HG03066 (cell line): ENCODE results near the gene CETP.
"Not testable (repeated sequence)": the region's sequence is repeated elsewhere in the genome, so short reads cannot be mapped to it uniquely, and the experiment has no call there.

Experiments
- ATAC-seq: cut with Tn5 transposase; IDR thresholded peaks from one replicate; pipeline ENCODE4 v1.9.1; 2021; ENCODE audit warnings: low read depth; ENCODE audit not compliant: unreplicated experiment

The CETP gene

GRCh38 chr16:56977216-56977615 lies 15.5 kb downstream of the CETP start:
- ATAC-seq = no peak

DNA sequence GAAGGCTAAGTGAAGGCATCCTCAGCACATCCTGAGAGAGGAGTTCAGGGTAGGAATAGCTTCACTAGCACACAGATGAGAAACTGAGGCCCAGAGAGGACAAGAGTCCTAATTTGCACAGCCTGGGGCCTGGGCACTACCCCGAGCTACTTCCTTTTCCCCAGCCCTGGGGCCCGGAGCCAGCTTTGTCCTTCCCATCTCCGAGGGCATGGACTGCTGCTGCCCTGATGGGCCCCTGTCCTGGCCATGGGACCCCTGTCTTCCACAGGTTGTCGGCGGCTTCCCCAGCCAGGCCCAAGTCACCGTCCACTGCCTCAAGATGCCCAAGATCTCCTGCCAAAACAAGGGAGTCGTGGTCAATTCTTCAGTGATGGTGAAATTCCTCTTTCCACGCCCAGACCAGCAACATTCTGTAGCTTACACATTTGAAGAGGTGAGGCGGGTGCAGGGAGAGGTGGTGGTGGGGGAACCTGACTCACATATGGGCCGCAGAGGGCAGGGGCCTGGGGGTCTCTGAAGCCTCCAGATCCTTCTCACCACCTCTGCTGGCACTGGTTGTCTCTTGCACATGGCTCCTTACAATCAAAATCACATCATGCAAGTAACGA lies 16.2 kb downstream of the CETP start:
- ATAC-seq = no peak

DNA sequence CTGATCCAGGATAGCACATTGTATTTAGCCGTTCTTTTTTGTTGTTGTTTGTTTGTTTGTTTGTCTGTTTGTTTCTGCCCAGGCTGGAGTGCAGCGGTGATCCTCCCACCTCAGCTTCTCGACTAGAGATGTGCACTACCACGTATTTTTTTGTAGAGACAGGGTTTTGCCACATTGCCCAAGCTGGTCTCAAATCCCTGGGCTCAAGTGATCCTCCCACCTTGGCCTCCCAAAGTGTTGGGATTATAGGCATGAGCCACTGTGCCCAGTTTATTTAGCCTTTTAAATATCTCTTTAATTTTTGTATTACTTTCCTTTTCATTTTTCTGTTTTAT lies 18.4 kb downstream of the CETP start:
- ATAC-seq = no peak

GRCh38 chr16:56980792-56981724 lies 19.3 kb downstream of the CETP start:
- no peak for ATAC-seq

DNA sequence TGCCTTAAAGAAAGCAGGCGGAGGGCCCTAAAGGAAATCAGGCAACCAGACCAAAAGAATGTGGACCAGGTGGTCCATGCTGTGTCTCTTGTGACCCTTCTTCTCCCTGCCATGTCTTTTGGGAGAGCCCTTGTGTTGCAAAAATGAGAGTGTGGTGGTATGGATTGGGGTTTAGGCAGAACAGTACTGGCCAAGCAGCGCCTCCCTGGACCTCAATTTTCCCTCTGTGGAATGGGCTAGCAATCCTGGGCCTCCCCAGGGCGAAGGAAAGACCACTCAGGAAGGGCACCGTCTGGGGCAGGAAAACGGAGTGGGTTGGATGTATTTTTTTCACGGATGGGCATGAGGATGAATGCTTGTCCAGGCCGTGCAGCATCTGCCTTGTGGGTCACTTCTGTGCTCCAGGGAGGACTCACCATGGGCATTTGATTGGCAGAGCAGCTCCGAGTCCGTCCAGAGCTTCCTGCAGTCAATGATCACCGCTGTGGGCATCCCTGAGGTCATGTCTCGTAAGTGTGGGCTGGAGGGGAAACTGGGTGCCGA lies 20.1 kb downstream of the CETP start:
- no peak for ATAC-seq

DNA sequence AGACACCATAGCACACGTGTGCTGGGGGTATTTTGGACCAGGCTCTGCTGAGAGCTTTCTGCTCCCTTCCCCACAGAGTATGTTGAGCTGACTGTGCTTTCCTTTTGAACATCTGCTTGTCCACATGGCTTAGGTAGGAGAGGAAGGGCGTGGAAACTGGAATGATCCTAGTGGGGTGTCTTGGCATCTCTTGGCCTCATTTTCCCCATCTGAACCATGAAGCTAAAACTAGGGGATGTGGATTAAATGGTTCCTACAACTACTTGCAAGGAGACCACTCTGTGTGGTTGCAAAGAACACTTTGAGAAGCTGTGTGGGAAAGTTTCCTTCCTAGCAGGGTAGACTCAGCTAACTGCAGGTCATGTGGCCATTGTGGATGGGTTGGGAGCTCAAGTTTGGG lies 20.9 kb downstream of the CETP start:
- no peak for ATAC-seq

GRCh38 chr16:56983211-56983751 lies 21.5 kb downstream of the CETP start:
- ATAC-seq = no peak

DNA sequence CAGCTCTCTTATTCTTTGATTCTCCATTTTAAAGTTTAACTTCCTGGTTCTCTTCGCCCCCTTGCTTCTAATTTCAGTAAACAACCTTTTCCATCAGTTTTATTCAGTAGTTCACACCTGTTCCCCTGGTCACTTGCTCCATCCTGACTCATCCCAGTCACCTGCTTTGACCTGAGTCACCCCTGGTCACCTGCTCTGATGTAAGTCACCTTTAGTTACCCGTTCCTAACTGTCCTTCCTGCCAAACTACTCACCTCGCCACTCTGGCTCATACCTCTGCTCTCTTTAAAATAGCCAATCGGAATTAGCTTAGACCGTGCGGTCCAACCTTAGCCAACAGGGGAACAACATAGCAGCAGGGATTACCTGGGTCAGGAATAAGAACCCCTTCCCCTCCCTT lies 22.9 kb downstream of the CETP start:
- ATAC-seq = no peak

GRCh38 chr16:56985288-56985961 lies 23.7 kb downstream of the CETP start:
- ATAC-seq = no peak

GRCh38 chr16:56985962-56986360 lies 24.2 kb downstream of the CETP start:
- ATAC-seq = no peak

- ATAC-seq = no peak
These were observed 24.6 kb downstream of the CETP start for GRCh38 chr16:56986361-56986760.

GRCh38 chr16:56986908-56987307 lies 25.2 kb downstream of the CETP start:
- ATAC-seq = not testable (repeated sequence)

GRCh38 chr16:56987692-56988091 lies 25.9 kb downstream of the CETP start:
- no peak for ATAC-seq

GRCh38 chr16:56988161-56988947 lies 26.6 kb downstream of the CETP start:
- ATAC-seq = no peak

DNA sequence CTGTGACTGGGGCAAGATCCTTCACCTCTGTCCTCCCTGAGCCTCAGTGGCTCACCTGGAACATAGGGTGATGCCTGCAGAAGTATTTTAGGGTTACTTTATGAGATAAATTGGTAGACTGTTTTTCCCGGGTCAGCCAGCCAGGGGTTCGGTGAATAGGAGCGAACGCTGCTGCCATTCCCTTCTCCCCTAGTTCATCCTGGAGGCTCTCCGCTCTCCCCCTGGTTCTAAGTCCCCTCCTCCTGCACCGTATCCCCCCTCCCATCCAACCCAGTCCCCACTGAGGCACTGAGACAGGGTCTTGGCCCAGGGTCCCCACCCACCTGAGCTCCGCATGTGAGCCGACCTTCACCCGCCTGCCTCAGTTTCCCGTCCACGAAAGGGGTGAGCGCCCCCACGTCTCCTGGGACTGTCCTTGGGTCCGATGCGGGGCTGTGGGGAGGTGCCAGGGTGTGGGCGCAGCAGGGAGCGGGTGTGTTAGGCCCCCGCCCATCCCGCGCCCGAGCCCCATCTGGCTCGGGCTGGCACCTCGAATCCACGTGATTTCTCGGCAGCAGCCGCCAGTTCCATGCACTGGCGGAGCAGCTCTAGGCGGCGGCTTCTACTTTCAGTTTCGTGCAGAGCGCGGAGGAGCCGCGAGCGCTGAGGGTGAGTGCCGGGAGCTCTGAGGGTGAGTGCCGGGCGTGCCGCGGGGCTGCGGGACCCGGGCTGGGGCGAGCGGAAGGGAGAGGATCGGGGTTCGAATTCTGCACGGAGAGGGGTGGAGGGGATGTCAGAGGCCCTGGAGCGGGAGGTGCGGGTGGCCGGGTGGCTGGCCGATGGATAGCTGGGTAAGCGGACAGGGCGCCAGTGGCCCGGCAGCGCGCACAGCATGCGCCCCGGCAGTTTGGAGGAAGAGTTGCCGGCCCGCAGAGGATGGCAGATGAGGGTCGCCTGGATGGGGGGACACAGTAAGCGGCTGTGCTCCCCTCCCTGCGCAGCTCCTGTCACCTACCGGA lies 27.5 kb downstream of the CETP start, which contains the start of gene NLRC5:
TSS of gene NLRC5 (plus strand) at position 610 of the 998 bp plus-strand sequence. CDS start 31,156 bp downstream, outside the sequence.
- ATAC-seq = peak; percentile 72

DNA sequence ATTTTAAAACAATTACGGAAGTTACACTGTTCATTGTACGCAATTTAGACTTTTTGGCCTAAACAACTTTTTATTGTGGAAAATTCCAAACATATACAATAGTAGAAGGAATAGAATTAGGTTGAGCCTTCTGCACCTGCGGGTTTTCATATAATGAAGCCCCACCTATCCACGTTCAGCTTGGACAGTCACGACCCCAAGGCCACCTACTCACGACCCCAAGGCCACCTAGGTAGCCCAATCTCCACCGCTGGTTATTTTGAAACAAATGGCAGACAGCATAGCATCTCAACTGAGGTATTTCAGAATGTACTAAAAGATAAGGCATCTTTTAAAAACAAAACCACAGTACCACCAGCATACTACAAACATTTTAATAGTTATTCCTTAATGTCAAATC lies 28.2 kb downstream of the CETP start:
- no peak for ATAC-seq

DNA sequence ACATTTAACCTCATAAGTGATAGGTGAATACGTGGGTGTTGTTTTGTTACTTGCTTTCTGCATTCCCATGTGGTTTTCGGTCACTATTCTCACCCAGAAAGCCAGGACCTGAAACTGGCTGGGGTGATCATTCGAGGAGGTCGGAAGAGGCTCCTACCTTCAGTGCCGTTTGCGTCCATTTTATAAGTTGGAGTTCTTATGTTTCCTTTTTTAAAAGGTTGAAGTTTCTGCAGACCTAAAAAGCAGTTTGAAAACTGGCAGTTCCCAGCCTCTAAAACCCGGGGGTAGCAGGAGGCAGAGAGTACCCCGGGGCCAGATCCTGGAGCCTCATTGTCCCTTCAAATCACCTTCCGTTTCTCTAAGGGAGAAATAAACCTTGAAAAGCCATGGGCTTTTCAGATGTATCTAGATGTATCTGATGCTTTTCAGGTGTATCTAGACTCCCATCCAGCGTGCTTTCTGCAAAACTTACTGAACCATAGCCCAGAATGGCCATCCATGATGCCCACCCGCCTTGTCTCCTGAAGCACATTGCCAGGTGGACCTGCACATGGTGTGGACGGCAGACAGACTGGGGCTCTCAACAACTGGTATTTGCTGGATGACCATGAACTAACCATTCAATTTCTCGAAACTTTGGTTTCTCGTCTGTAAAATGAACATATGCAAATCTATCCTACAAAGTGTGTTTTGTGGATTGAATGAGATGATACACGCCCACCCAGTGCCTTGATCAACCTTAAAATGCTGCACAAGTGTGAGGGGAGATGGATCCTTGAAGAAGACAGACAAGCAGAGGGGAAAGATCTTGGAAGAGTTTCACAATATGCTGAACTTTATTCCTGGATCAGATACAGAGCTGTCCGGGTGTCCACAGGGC lies 28.9 kb downstream of the CETP start:
- no peak for ATAC-seq

GRCh38 chr16:56992431-56992830 lies 30.7 kb downstream of the CETP start:
- not testable (repeated sequence) for ATAC-seq
